ENCODE data around the gene CDH8.

The CDH8 gene

DNA sequence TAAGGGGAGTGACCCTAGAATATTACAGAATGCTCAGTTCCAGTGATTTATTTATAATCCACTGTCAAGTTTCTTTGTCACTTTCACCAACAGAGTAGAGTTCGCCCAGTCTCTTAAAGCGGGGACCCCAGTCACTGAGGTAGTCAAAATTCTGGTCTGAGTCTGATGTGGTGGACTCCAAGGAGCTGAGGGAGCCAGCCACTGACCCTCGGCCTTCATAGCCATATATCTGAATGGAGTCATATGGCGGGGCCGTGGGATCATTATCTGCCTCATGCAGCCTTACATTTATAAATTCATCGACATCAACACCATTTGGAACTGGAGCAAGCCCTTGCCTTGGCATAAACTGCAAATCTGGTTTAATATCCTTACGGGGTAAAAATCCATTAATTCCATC is 382.7 kb downstream of the CDH8 start:
- no peak overlapping the region for H3K27ac Mint-ChIP-seq
- no peaks in the 10 kb centered on the region for H3K4me1 Mint-ChIP-seq
- no peak overlapping the region for H3K4me3 Mint-ChIP-seq
- H3K27me3 Mint-ChIP-seq: no peaks in the 10 kb centered on the region
- H3K9me3 Mint-ChIP-seq: peaks cover 3% of the 10 kb centered on the region
- no peak for ATAC-seq
- no peaks in the 10 kb centered on the region for H3K36me3 Mint-ChIP-seq

DNA sequence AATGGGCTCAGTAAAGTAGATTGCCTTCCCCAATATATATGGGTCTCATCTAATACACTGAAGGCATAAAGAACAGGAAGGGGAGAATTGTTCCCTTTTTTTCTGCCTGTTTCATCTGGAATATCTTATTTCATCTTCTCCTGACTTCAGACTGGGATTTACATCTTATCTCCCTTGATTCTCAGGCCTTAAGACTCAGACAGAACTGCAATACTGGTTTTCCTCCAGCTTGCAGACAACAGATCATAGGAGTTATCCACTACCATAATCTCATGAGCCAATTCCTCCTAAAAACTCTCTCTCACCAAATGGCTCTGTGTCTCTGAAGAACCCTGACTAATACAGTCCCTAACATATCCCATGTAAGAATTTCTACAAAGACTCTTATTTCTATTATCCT is 390.7 kb downstream of the CDH8 start:
- Mint-ChIP-seq H3K4me1 (no peaks in the 10 kb centered on the region), H3K4me3 (no peak overlapping the region), H3K27me3 (no peaks in the 10 kb centered on the region), H3K36me3 (no peaks in the 10 kb centered on the region), H3K27ac (no peak overlapping the region), H3K9me3 (peaks cover 3% of the 10 kb centered on the region)
- no peak for ATAC-seq

DNA sequence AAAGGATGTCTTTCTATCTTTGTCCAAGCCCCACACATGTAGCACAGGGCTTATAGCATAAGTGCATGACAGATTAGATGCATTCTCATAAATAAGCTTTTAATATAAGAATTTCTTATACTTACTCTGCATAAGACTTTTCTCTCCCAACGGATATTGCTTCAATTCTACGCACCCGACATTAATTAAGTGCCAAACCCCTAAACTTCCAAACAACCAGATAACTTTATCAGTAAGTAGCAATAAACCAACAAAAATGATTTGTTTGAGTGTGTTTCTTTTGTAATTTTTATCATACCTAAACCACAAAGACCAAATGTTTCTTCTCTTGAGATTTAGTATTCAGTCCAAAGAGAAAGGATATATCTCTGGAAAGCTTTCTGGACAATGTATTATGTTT is 391.5 kb downstream of the CDH8 start:
- no peaks in the 10 kb centered on the region for H3K4me1 Mint-ChIP-seq
- H3K27me3 Mint-ChIP-seq: no peaks in the 10 kb centered on the region
- no peaks in the 10 kb centered on the region for H3K9me3 Mint-ChIP-seq
- ATAC-seq: no peak
- H3K27ac Mint-ChIP-seq: no peak overlapping the region
- no peaks in the 10 kb centered on the region for H3K36me3 Mint-ChIP-seq
- H3K4me3 Mint-ChIP-seq: no peak overlapping the region

DNA sequence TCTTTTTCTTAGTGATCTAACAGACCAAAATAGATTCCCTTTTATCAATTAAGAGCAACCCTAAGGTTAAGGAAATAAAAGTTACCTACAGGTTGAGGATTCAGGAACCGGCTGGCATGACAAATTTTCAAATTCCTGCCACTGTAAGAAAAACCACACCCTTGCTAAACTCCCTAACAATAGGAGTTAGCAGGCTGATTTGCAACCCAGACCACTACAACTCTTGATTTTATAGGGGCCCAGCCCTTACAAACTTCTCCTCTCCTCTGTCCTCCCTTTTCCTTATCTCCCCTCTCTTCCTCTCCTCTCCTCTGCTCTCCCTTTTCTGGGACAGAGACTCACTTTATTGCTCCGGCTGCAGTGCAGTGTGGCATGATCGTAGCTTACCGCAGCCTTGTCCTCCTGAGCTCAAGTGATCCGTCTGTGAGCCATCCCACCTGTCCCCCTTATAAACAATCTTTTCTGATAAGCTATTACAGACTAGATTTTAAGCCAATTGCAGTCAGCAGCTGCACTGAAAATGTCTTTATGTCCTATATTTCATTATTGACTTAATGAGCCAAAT is 418.9 kb downstream of the CDH8 start:
- H3K27me3 Mint-ChIP-seq: no peaks in the 10 kb centered on the region
- H3K36me3 Mint-ChIP-seq: no peaks in the 10 kb centered on the region
- ATAC-seq: no peak
- no peak overlapping the region for H3K4me3 Mint-ChIP-seq
- no peaks in the 10 kb centered on the region for H3K4me1 Mint-ChIP-seq
- H3K27ac Mint-ChIP-seq: no peak overlapping the region
- no peaks in the 10 kb centered on the region for H3K9me3 Mint-ChIP-seq

DNA sequence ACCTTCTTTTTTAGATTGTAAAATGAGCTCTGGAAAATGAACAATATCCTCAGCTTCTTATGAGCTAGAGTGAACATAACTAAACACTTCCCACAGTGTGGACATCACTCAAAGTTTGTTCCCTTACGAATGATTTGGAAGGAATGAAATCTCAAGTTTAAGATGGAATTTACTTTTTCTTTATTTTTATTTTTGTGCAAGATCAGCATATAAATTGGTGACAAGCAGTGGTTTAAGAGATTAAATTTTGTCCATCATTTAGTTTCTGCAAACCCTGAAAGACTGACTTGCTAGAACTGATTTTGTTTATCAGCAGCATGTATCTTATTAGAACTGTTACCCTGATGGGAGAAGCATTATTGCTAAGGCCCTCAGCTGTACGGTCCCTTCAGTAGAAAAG is 420.1 kb downstream of the CDH8 start:
- no peak overlapping the region for H3K4me3 Mint-ChIP-seq
- H3K27ac Mint-ChIP-seq: no peak overlapping the region
- H3K9me3 Mint-ChIP-seq: peaks cover 2% of the 10 kb centered on the region
- H3K27me3 Mint-ChIP-seq: no peaks in the 10 kb centered on the region
- ATAC-seq: no peak
- no peaks in the 10 kb centered on the region for H3K4me1 Mint-ChIP-seq
- H3K36me3 Mint-ChIP-seq: no peaks in the 10 kb centered on the region

DNA sequence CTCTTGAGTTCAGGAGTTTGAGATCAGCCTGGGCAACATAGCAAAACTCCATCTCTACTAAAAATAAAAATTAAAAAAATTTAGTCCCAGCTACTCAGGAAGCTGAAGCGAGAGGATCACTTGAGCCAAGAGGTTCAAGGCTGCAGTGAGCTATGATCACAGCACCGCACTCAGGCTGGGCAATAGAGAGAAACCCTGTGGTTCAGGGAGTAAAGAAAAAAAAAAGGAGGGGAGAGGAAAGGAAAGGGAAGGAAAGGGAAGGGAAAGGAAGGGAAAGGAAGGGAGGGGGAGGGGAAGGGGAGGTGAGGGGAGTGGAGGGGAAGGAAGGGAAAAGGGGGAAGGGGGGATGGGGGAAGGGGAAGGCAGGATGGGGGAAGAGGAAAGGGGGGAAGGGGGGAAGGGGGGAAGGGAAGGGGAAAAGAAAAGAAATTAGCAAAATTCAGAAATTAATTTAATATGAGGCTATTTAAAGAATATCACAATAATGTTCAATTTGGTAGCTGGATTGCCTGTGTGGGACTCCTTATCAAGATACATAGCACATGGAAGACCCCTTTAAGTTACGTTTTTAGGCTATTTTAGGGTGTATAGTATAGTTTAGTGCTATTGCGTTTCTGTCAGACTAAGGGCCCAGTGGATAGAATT is 424.3 kb downstream of the CDH8 start:
- no peaks in the 10 kb centered on the region for H3K4me1 Mint-ChIP-seq
- H3K27me3 Mint-ChIP-seq: no peaks in the 10 kb centered on the region
- no peak for ATAC-seq
- H3K4me3 Mint-ChIP-seq: no peak overlapping the region
- no peak overlapping the region for H3K27ac Mint-ChIP-seq
- H3K36me3 Mint-ChIP-seq: no peaks in the 10 kb centered on the region
- H3K9me3 Mint-ChIP-seq: peaks cover 4% of the 10 kb centered on the region

DNA sequence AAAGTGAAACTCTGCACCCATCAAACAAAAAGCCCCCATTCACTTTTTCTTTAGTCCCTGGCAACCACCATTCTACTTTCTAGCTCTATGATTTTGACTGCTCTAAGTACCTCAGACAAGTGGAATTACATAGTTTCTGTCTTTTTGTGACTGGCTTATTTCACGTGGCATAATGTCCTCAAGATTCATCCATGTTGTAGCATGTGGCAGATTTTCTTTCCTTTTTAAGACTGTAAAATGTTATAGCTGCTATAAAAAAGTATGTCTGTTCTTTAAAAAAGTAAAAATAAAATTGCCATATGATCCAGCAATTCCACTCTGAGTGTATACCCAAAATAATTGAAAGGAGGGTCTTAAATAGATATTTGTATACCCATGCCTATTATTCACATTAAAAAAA is 429.7 kb downstream of the CDH8 start:
- Mint-ChIP-seq H3K9me3 (peaks cover 12% of the 10 kb centered on the region), H3K4me1 (no peaks in the 10 kb centered on the region), H3K4me3 (no peak overlapping the region), H3K36me3 (no peaks in the 10 kb centered on the region), H3K27me3 (no peaks in the 10 kb centered on the region), H3K27ac (no peak overlapping the region)
- ATAC-seq: no peak
